HG03280 (cell line): ENCODE data around the gene CKAP4.
A peak's percentile ranks its signal among the peaks of the same experiment; 100 is the strongest.
"Not testable (repeated sequence)": the region's sequence is repeated elsewhere in the genome, so short reads cannot be mapped to it uniquely, and the experiment has no call there.

ENCODE experiments used
- ATAC-seq: cut with Tn5 transposase; IDR thresholded peaks from one replicate; pipeline ENCODE4 v1.9.1; 2021; ENCODE audit warnings: mild to moderate bottlenecking, moderate library complexity; ENCODE audit not compliant: unreplicated experiment

CKAP4 gene, protein sequence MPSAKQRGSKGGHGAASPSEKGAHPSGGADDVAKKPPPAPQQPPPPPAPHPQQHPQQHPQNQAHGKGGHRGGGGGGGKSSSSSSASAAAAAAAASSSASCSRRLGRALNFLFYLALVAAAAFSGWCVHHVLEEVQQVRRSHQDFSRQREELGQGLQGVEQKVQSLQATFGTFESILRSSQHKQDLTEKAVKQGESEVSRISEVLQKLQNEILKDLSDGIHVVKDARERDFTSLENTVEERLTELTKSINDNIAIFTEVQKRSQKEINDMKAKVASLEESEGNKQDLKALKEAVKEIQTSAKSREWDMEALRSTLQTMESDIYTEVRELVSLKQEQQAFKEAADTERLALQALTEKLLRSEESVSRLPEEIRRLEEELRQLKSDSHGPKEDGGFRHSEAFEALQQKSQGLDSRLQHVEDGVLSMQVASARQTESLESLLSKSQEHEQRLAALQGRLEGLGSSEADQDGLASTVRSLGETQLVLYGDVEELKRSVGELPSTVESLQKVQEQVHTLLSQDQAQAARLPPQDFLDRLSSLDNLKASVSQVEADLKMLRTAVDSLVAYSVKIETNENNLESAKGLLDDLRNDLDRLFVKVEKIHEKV

GRCh38 chr12:106247674-106248311, at the start of gene CKAP4:
Gene CKAP4, minus strand, starts transcription at chr12:106248020. Its CDS starts 169 bp downstream, at chr12:106247851.
- ATAC-seq = peak; percentile 60

- ATAC-seq = no peak
These were observed 49.3 kb upstream of the CKAP4 start for GRCh38 chr12:106297075-106297474.

- no peak for ATAC-seq
These were observed 48.5 kb upstream of the CKAP4 start for GRCh38 chr12:106296179-106296877.

DNA sequence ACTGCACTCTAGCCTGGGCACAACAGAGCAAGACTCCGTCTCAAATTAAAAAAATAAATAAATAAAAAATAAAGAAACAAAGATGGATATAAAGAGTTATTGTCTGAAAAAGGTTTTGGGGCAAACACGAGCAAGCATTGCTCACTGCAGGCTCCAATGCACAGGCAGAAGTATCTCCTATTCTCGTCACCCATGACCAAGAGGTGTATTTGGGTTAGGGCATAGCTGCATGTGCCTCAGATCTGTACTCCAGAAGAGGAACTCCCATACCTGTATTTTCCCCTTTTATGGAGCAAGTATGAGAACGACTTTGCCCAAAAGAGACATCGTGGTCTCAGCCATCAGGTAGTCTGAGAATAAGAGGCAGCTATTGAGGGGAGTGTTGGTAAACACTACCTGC, 44.5 kb upstream of the CKAP4 start:
- no peak for ATAC-seq

DNA sequence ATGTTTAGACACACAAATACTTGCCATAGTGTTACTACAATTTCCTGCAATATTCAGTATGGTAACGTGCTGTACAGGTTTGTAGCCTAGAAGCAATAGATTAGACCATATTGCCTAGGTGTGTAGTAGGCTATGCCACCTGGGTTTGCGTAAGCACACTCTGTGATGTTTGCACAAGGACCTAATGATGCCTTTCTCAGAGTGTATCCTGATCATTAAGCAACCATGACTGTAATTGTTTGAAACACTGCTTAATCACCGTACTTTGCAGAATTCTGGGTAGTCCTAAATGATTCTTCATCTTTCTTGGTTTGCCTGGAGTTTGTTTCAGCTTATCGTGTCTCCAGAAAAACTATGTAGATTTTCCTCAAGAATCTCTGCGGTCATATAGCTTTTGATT, 43.5 kb upstream of the CKAP4 start:
- no peak for ATAC-seq

DNA sequence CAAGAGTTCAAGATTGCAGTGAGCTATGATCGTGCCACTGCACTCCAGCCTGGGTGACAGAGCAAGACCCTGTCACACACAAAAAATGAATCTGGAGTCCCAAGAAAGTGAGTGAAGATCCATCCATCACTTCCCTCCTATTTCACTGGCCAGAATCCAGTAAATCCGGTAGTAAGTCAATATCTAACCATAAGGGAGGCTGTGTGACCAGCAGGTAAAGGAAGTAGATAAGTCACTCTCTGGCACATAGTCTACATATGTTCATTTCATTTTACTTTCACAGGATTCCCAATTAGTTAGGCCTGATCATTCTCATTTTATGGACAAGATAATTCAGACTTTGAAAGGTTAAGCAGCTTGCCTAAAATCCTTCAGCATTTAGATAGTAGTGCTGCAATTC, 42.8 kb upstream of the CKAP4 start:
- no peak for ATAC-seq

DNA sequence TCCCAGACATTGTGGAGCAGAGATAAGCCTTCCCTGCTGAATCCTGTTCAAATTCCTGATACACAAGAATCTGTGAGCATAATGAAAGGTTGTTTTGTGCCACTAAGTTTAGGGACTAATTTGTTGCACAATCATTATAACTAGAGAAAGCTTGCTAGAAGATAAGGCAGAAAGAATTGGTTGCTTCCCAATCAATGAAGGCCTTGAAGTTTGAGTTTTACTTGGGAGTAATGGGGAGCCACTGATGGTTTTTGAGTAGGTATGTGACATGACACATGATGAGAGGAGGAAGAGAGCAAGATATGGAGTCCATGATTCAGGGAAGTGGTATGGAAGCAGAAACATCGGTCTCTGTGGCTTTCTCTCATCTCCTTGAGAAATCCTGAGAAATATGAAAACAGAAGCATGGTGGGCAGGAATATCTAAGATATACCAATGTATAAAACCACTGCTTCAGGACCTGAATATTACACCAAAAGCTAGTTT, 41.4 kb upstream of the CKAP4 start:
- ATAC-seq = no peak

DNA sequence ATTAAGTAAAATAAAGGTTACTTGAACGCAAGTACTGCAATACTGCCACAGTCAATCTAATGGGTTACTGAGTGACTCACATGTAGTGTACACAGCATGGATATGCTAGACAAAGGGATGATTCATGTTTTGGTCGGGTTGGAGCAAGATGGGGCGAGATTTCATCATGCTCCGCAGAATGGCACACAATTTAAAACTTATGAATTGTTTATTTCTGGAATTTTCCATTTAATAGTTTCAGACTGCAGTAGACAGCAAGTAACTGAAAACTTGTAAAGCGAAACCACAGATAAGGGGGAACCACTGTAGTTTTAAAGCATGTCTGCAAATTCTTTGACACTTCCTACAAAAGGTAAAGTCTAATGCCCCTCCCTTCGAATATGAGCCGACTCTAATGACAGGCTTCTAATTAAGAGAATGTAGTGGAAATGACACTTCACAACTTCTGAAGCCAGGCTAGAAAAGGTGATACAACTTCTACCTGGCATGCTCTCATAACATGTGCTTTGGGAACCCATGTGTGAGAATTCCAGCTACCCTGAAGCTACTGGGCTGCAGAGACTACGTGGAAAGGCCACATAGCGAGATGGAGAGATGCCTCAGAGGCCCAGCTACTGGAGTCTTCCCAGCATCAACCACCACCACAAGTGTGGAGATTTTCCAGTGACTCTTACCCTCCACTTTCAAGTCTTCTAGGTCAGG, 40.8 kb upstream of the CKAP4 start:
- no peak for ATAC-seq

- ATAC-seq = no peak
These were observed 40.3 kb upstream of the CKAP4 start for GRCh38 chr12:106288101-106288493.

DNA sequence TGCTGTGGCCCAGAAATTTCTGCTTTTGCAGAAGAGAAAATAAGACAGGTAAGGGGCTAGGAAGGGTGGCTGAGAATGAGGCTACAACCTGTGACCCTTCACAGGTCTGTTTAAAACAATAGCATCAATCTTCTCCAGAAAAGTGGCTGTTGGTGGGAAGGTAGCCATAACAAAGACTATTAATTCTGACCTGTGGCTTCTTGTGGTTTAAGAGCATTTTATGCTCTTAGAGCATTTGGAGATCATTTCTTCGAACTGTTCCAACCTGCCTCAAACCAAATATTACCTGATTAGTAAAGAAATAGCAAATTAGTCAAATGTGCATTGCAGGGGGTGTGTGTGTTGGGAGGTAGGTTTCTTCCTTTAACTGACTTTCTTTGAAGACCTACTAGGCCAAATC, 39.5 kb upstream of the CKAP4 start:
- no peak for ATAC-seq

DNA sequence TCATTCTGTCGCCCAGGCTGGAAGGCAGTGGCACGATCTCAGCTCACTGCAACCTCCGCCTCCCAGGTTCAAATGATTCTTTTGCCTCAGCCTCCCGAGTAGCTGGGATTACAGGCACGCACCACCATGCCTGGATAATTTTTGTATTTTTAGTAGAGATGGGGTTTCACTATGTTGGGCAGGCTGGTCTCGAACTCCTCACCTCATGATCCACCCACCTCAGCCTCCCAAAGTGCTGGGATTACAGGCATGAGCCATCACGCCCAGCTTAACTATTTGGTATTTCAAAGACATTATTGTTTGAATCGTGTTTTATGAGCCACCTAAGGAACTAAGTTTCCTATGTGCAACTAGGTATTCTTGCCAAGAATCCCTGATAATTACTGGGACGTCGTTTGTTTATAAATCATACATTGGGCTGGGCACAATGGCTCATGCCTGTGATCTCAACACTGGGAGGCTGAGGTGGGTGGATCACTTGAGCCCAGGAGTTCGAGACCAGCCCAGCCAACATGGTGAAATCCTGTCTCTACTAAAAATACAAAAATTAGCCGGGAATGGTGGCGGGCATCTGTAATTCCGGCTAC, 38.8 kb upstream of the CKAP4 start:
- not testable (repeated sequence) for ATAC-seq

GRCh38 chr12:106285982-106286381, 38.2 kb upstream of the CKAP4 start:
- no peak for ATAC-seq

DNA sequence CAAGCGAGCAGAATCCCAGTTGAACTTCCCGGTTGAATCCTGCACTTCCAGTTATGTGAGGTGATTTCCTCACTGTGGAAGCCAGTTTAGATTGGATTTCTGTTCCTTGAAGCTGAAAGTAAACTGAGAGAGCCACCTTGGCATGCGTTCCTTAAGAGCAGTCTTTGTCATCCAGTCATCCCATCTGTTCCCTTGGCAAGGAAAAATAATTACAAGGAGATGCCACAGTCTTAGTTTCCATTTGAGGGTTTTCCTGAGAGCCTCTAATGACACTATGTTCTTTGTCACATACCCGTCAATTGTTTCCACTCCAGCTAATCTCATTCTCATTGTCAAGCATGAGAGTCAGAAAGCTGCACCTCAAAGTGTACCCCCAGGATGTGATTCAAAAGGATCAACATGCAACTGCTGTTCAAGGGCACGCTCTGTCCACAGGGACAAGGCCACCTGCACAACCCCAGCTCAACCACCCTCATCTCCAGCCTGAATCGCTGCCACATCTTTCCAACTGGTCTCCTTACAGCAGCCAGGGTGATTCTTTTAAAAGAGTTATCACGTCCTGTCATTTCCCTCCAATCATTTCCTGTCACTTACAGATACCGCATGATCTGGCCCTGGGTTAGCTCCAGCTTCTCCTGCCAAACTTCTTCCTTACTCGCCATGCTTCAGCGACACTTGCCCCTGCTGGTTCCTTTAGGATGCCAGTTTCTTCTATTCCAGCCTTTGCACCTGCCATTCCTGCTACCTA, 36.7 kb upstream of the CKAP4 start:
- ATAC-seq = no peak

DNA sequence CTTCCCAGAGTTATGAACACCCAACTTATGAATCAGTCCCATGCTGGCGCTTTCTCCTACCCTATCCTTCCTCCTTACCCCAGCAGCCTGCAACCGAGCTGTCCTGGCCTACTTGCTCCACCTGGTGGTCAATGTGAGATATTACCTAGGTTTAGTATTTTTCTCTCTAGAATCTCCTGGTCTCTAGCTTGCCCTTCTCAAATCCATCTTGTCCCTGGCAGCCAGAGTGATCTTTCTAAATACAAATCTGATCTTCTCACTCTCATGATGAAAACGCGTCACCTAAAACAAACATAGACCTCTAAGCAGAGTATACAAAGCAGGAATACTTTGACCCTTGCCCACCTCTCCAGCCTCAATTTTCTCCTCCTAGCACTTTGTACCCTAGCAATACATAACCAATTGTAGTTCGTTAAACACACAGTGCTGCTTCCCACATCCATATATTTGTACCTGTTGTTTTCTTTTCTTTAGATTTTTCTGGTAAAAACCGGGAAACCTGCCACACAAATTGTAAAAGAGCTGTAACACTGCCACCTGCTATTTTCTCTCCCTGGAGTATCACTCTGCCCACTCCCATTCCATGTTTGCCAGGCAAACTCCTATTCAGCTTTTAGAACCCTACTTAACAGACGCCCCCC, 34.8 kb upstream of the CKAP4 start:
- peak; percentile 78 for ATAC-seq

- no peak for ATAC-seq
These were observed 34.0 kb upstream of the CKAP4 start for GRCh38 chr12:106281804-106282203.

GRCh38 chr12:106281056-106281782, 33.4 kb upstream of the CKAP4 start:
- no peak for ATAC-seq

DNA sequence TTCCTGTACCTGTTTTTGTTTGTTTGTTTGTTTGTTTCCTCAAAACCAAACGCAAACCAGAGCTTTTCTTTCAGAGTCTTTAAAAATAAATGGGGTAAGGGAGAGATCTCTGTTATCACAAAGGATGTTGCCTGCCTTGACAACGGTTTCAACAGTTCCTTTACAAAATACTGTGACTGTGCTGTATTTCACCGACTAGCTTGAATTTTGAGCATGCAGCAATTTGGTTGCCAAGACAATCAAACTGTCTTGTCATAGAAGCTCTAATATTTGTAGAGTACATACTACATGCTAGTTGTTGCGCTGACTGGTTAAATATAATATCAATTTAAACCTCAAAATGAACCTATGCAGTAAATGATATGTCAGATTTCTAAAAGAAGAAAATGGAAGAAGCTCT, 32.3 kb upstream of the CKAP4 start:
- ATAC-seq = no peak

DNA sequence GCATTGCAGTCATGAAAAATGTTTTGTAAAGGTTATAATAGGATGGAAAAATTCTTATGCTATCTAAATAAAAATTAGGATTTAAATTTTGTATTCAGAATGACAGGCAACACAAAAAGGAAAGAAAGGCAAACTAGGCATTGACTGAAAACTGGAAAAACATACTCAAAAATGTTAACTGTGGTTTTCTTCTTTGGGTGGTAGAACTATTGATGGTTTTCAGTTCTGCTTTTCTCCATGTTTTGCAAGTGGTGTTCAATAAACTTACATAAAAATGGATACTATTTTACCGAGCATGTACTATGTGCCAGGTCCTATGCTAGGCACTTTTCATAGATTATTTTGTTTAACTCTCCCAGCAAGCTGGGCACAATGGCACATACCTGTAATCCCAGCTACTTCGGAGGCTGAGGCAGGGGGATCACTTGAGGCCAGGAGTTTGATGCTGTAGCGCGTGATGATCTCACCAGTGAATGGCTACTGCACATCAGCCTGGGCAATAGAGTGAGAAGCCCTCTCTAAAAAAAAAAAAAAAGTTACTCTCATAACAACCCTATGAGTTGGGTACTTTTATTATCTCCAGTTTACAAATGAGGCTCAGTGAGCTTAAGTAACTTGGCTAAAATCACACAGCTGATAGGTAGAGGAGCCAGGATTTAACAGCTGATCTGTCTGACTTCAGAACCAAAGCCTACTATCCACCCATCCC, 28.4 kb upstream of the CKAP4 start:
- peak; percentile 72 for ATAC-seq
